Amniotic stem cell (primary cell): Measurements from ENCODE around the gene CHD1L.
"Not testable (repeated sequence)": the region's sequence is repeated elsewhere in the genome, so short reads cannot be mapped to it uniquely, and the experiment has no call there.

Experiments
- DNase-seq: peaks from one replicate; lab custom pipeline; 2025; lab: John Stamatoyannopoulos, UW

Gene CHD1L

GRCh38 chr1:147242449-147243227 is at the start of gene CHD1L:
Gene CHD1L (plus strand): TSS chr1:147242684. CDS start chr1:147242704, 20 bp downstream.
- peak; percentile 89 for DNase-seq

- not testable (repeated sequence) for DNase-seq
Measured at GRCh38 chr1:147197324-147197723, 45.2 kb upstream of the CHD1L start.

DNA sequence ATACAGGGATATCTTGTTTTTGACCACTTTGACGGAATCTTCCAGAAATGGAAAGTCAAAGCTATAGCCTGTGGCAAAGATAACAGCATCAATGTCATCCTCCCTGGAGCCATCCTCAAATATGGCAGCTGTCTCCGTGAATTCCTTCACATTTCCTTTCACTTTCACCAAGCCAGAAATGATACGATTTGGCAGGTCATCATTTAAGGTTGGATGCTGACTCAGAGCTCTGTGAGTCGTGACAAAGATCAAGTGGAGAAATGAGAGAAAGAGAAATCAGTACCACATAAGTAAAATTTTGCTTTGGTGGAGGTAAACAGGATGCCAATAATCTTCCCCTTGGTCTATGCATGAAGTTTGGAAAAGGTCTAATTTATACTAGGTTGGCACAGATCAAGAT is 41.2 kb upstream of the CHD1L start:
- no peak for DNase-seq

GRCh38 chr1:147201786-147202185 is 40.7 kb upstream of the CHD1L start:
- DNase-seq: no peak

- no peak for DNase-seq
Measured at GRCh38 chr1:147202576-147202975, 39.9 kb upstream of the CHD1L start.

GRCh38 chr1:147204080-147204479 is 38.4 kb upstream of the CHD1L start:
- DNase-seq: no peak

GRCh38 chr1:147207192-147207591 is 35.3 kb upstream of the CHD1L start:
- DNase-seq: no peak

DNA sequence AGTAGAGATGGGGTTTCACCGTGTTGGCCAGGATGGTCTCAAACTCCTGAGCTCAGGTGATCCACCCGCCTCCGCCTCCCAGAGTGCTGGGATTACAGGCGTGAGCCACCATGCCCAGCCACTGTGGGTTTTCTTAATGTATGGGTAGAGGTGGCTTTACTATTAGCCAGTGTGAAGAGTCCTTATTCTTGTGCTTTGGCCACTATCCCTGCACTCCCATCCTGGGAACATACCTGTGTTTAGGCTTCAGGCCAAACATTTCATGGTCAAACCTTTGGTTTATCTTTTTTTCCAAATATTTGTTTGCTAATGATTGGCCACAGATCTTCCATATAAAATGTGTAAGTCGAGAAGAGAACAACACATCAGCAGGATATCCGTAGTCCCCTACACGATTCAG is 33.9 kb upstream of the CHD1L start:
- DNase-seq: no peak

DNA sequence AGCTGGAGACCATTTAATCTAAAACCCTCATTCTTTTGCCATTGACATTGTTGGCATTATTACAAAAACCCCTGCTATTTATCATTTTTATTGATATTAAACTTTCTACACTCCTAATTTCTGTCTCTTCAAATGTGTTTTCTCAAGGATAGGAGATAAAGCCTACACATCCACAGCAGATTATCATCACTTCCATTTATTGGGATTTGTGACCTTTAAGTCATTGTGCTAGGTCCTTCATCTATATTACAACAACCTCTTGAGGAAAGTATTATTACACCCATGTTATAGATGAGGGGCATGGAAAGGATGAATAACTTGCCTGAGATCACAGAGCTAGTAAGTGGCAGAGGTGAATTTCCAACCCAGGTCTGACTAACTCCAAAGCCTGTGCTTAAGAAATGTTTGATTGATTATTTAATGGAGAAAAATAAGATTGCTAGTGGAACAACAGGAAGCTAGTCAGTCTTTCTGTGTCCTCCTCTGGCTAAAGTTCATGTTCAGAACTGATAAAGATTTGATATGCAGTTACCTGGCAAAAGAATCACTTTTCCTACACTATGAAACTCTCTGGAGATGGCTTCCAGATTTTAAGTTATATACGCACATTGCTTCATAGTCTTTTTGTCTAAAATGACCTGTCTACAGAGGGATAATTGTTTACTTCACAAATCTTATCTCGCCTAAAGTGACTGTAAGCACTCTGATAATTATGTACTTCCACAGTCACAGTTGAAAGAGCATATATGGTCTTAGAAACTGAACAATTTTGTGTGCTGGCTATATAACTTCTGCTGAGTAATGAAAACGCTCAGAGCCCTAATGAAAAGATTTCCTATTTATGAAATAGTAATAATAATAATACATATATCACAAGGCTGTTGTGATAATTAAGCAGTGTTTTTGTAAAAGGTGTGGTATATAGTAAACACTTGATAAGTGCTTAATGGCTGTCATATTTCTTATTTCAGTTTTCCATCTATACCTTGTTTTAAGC is 32.4 kb upstream of the CHD1L start:
- no peak for DNase-seq

DNA sequence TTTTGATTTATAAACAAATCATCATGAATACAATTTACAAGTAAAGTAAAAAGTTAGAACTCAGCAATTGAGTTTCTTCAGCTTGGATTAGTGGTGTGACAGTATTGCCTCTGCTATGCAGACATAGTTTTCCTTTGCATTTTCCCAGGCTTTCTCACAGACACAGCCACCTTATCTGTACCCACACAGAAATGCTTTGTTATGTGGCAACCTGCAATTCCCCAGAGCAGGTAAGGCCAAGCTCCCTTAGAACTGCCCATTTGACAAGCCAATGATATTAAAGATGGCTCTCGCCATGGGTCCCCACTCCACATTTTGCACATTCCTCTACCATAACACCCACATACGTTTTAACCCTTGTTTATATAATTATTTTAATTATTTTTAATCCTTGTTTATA is 31.5 kb upstream of the CHD1L start:
- DNase-seq: no peak

DNA sequence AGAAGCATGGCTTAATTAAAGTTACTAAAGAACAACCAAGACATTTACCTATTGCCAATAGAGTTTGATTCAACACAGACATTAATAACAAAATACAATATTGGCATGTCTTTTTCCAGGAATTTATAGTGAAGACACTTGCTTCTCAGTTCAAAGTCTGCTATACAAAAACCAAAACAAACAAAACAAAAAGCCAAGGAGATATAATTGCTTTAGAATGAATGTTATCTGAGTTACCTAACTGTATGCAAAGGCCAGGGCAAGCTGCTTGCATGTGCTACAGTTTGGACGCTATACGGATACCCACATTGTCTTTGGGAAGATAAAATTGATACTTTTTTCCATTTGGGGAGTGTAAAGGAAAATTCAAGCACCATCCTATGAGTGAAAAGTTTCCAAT is 30.9 kb upstream of the CHD1L start:
- DNase-seq: no peak

DNA sequence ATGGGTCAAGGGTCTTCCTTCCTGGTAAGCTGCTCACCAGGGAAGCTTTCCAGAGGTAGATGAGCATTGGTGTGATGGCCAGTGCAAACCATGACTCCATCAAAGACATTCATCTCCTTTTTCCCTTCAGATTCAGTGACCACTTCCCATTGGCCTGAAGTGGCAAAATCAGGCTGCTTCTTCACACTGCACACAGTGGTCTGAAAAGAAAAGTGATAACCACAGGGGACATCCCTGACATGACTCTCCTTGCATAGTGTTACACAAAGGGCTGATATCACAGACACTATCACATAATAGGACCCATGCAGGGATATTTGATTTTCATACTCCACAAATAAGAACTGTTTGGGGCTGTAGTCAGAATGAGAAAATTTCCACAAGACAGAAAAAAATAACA is 29.2 kb upstream of the CHD1L start:
- no peak for DNase-seq

GRCh38 chr1:147214325-147214724 is 28.2 kb upstream of the CHD1L start:
- DNase-seq: no peak

GRCh38 chr1:147214842-147215539 is 27.5 kb upstream of the CHD1L start:
- no peak for DNase-seq

DNA sequence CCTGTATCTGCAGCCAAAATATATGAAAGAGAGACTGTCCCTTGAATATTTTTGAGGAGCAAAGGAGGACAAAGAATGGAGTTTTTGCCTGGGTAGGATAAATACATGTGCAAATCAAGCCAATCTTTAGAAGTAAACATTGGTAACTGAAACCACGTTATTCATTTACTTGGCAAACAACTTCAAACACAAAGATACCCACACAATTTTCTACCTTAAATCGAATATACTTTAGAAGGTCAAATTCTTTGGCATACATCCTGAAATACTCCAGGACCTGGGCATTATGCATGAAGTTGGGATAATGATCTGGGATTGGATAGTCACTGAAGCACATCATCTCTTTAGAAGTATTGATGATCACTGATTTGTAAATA is 27.0 kb upstream of the CHD1L start:
- no peak for DNase-seq

- no peak for DNase-seq
Measured at GRCh38 chr1:147216124-147216523, 26.4 kb upstream of the CHD1L start.

DNA sequence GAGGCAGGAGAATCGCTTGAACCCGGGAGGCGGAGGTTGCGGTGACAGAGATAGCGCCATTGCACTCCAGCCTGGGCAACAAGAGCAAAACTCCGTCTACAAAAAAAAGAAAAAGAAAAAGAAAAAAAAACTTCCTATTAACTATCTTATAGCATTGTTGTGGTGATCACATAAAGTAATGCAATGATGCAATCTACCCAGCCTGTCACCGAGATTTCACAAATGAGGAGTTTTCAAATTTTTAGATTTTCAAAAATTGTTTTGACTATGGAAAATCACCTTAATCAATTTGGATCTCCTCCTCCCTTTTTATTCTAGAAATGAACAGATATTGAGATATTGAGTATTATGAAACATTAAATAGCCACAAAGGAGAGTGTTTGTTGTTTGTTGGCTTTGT is 25.3 kb upstream of the CHD1L start:
- DNase-seq: no peak

- DNase-seq: no peak
Measured at GRCh38 chr1:147218606-147219005, 23.9 kb upstream of the CHD1L start.

DNA sequence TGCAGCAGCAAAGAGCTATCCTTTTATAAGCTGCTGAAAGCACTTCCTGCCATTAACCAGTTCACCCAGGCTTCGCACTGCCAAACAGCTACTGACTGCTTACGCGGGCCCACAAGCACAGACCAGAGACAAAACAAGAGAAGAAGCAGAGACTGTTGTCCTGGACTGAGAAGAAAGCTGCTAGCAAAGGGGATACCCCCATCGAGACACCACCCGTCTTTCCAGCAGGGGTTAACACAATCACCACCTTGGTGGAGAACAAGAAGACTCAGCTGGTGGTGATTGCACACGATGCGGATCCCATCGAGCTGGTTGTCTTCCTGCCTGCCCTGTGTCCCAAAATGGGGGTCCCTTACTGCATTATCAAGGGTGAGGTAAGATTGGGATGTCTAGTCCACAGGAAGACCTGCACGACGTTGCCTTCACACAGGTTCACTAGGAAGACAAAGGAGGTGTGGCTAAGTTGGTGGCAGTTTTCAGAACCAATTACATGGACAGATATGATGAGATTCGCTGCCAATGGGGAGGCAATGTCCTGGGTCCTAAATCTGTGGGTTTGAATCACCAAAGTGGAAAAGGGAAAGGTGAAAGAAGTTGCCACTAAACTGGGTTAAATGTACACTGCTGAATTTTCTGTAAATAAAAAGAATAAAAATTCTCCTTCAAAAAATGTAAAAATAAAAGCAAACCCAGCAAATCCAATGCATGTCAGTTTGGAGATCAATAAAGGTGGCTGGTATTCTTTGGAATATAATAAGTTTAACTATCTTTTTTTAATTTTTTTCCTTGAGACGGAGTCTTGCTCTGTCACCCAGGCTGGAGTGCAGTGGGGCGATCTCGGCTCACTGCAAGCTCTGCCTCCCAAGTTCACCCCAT is 18.5 kb upstream of the CHD1L start:
- DNase-seq: no peak

GRCh38 chr1:147225193-147225730 is 17.2 kb upstream of the CHD1L start, which contains the start of gene FMO5:
Gene FMO5 (minus strand): TSS chr1:147225339. CDS start chr1:147225029, 310 bp downstream.
- DNase-seq: peak; percentile 17

DNA sequence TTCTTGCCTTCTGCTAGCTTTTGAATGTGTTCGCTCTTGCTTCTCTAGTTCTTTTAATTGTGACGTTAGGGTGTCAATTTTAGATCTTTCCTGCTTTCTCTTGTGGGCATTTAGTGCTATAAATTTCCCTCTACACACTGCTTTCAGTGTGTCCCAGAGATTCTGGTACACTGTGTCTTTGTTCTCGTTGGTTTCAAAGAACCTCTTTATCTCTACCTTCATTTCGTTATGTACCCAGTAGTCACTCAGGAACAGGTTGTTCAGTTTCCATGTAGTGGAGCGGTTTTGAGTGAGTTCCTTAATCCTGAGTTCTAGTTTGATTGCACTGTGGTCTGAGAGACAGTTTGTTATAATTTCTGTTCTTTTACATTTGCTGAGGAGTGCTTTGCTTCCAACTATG is 11.5 kb upstream of the CHD1L start:
- not testable (repeated sequence) for DNase-seq
